ENCODE measurements around the gene NELFB. TPM values are rescaled to one million over a fixed set of nuclear protein-coding genes. Genes with fewer than 3 reads are reported as not detected.

Gene NELFB
- total RNA-seq, 3 donors from 2014 or later (not counting 1 experiment from before 2014, with no cell fraction given): 42.9 to 53.8 (median 52.6) TPM

- no peaks in the 10 kb centered on the region for H3K27me3 ChIP-seq (ENCODE audit: control insufficient read depth, insufficient read depth, low read length)
Measured at GRCh38 chr9:137273611-137274320, 18.6 kb downstream of the NELFB start.

GRCh38 chr9:137275203-137275587, 20.1 kb downstream of the NELFB start:
- Histone ChIP-seq H3K27ac (ENCODE audit: low read length) (no peak overlapping the region), H3K27me3 (ENCODE audit: control insufficient read depth, insufficient read depth, low read length) (no peaks in the 10 kb centered on the region), H3K4me3 (ENCODE audit: low read length) (no peak overlapping the region), H3K36me3 (ENCODE audit: control insufficient read depth, insufficient read depth, low read length) (peaks cover 17% of the 10 kb centered on the region), H3K4me1 (ENCODE audit: control insufficient read depth, insufficient read depth, low read length) (peaks cover 56% of the 10 kb centered on the region), H3K9me3 (ENCODE audit: control insufficient read depth, insufficient read depth, low read length) (no peaks in the 10 kb centered on the region)
- peak overlapping the region; percentile 62 to 82 for H3K27ac Mint-ChIP-seq
- intact Hi-C loops (cut with micrococcal nuclease): no loop called here
- WGBS (ENCODE audit: insufficient coverage): 93% methylated on average over 10 of the region's 10 CpGs
- no peaks in the 10 kb centered on the region for H3K9me3 Mint-ChIP-seq
- DNase-seq (no peak), ATAC-seq (no peak)
- H3K4me3 Mint-ChIP-seq: peak overlapping the region; percentile 72
- peaks cover 7 to 40% of the 10 kb centered on the region in 2 donors for H3K4me1 Mint-ChIP-seq
- H3K36me3 Mint-ChIP-seq: no peaks in the 10 kb centered on the region
- H3K27me3 Mint-ChIP-seq (ENCODE audit: low read depth in 2 of 2): no peaks in the 10 kb centered on the region
- TF ChIP-seq, protein P1, sequence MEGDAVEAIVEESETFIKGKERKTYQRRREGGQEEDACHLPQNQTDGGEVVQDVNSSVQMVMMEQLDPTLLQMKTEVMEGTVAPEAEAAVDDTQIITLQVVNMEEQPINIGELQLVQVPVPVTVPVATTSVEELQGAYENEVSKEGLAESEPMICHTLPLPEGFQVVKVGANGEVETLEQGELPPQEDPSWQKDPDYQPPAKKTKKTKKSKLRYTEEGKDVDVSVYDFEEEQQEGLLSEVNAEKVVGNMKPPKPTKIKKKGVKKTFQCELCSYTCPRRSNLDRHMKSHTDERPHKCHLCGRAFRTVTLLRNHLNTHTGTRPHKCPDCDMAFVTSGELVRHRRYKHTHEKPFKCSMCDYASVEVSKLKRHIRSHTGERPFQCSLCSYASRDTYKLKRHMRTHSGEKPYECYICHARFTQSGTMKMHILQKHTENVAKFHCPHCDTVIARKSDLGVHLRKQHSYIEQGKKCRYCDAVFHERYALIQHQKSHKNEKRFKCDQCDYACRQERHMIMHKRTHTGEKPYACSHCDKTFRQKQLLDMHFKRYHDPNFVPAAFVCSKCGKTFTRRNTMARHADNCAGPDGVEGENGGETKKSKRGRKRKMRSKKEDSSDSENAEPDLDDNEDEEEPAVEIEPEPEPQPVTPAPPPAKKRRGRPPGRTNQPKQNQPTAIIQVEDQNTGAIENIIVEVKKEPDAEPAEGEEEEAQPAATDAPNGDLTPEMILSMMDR (IDR thresholded peaks at IDR 0.05): no peak

More at GRCh38 chr9:137273611-137274320, 18.6 kb downstream of the NELFB start:
- H3K27me3 Mint-ChIP-seq (ENCODE audit: low read depth in 2 of 2): no peaks in the 10 kb centered on the region
- Histone ChIP-seq H3K4me1 (ENCODE audit: control insufficient read depth, insufficient read depth, low read length) (peaks cover 50% of the 10 kb centered on the region), H3K9me3 (ENCODE audit: control insufficient read depth, insufficient read depth, low read length) (no peaks in the 10 kb centered on the region), H3K27ac (ENCODE audit: low read length) (no peak overlapping the region), H3K4me3 (ENCODE audit: low read length) (no peak overlapping the region), H3K36me3 (ENCODE audit: control insufficient read depth, insufficient read depth, low read length) (peaks cover 15% of the 10 kb centered on the region)
- no peaks in the 10 kb centered on the region for H3K9me3 Mint-ChIP-seq
- DNase-seq (no peak), ATAC-seq (no peak)
- WGBS (ENCODE audit: insufficient coverage): 83% methylated on average over 15 of the region's 15 CpGs
- no peak overlapping the region for H3K27ac Mint-ChIP-seq
- peaks cover 11 to 42% of the 10 kb centered on the region in 2 donors for H3K4me1 Mint-ChIP-seq
- no peak overlapping the region for H3K4me3 Mint-ChIP-seq
- no peaks in the 10 kb centered on the region for H3K36me3 Mint-ChIP-seq
- TF ChIP-seq, protein P1 (IDR thresholded peaks at IDR 0.05): no peak
- intact Hi-C loops (cut with micrococcal nuclease): no loop called here

- TF ChIP-seq, protein P1 (IDR thresholded peaks at IDR 0.05): no peak
- 89% methylated on average over 24 of the region's 24 CpGs for WGBS (ENCODE audit: insufficient coverage)
- H3K4me3 Mint-ChIP-seq: peak overlapping the region; percentile 72
- no peaks in the 10 kb centered on the region for H3K27me3 ChIP-seq (ENCODE audit: control insufficient read depth, insufficient read depth, low read length)
- H3K4me1 Mint-ChIP-seq: peaks cover 7 to 40% of the 10 kb centered on the region in 2 donors
- no peaks in the 10 kb centered on the region for H3K36me3 Mint-ChIP-seq
- H3K27ac Mint-ChIP-seq: peak overlapping the region; percentile 62 to 82
- H3K27ac ChIP-seq (ENCODE audit: low read length): no peak overlapping the region
- no peaks in the 10 kb centered on the region for H3K27me3 Mint-ChIP-seq (ENCODE audit: low read depth in 2 of 2)
- H3K4me1 ChIP-seq (ENCODE audit: control insufficient read depth, insufficient read depth, low read length): peaks cover 59% of the 10 kb centered on the region
- ATAC-seq (no peak), DNase-seq (no peak)
- H3K4me3 ChIP-seq (ENCODE audit: low read length): no peak overlapping the region
- intact Hi-C loops (cut with micrococcal nuclease): no loop called here
- no peaks in the 10 kb centered on the region for H3K9me3 ChIP-seq (ENCODE audit: control insufficient read depth, insufficient read depth, low read length)
- peaks cover 17% of the 10 kb centered on the region for H3K36me3 ChIP-seq (ENCODE audit: control insufficient read depth, insufficient read depth, low read length)
- no peaks in the 10 kb centered on the region for H3K9me3 Mint-ChIP-seq
Measured at GRCh38 chr9:137275588-137276472, 20.7 kb downstream of the NELFB start.

Measured in natural killer cell (primary cell).